ENCODE measurements around the gene ANAPC2.
A peak's percentile ranks its signal among the peaks of the same experiment; 100 is the strongest.

Gene ANAPC2

GRCh38 chr9:137162505-137163364, 25.6 kb downstream of the ANAPC2 start:
- no peak for DNase-seq (ENCODE audit: low read depth)
- in situ Hi-C loops (cut with HindIII; ENCODE audit: low sequenced_read_pairs): no loop called here
- no peak for TF ChIP-seq CTCF (IDR thresholded peaks at IDR 0.05; ENCODE audit: low read depth, low read length, missing control alignments)
- peak overlapping the region; percentile 10 for H3K4me3 ChIP-seq (ENCODE audit: low read depth, low read length)

- DNase-seq (ENCODE audit: low read depth): no peak
- no peak for TF ChIP-seq CTCF (IDR thresholded peaks at IDR 0.05; ENCODE audit: low read depth, low read length, missing control alignments)
- in situ Hi-C loops (cut with HindIII; ENCODE audit: low sequenced_read_pairs): no loop called here
- H3K4me3 ChIP-seq (ENCODE audit: low read depth, low read length): no peak overlapping the region
Observed at GRCh38 chr9:137161558-137162486, 26.5 kb downstream of the ANAPC2 start.

GRCh38 chr9:137160716-137161557, 27.4 kb downstream of the ANAPC2 start:
- TF ChIP-seq CTCF (IDR thresholded peaks at IDR 0.05; ENCODE audit: low read depth, low read length, missing control alignments): no peak
- in situ Hi-C loops (cut with HindIII; ENCODE audit: low sequenced_read_pairs): no loop called here
- H3K4me3 ChIP-seq (ENCODE audit: low read depth, low read length): no peak overlapping the region
- DNase-seq (ENCODE audit: low read depth): no peak

- in situ Hi-C loops (cut with HindIII; ENCODE audit: low sequenced_read_pairs): no loop called here
- no peak for TF ChIP-seq CTCF (IDR thresholded peaks at IDR 0.05; ENCODE audit: low read depth, low read length, missing control alignments)
- no peak overlapping the region for H3K4me3 ChIP-seq (ENCODE audit: low read depth, low read length)
- no peak for DNase-seq (ENCODE audit: low read depth)
Observed at GRCh38 chr9:137160054-137160425, 28.3 kb downstream of the ANAPC2 start.

- no peak for TF ChIP-seq CTCF (IDR thresholded peaks at IDR 0.05; ENCODE audit: low read depth, low read length, missing control alignments)
- in situ Hi-C loops (cut with HindIII; ENCODE audit: low sequenced_read_pairs): no loop called here
Observed at GRCh38 chr9:137159105-137160053, 29.0 kb downstream of the ANAPC2 start.

More at GRCh38 chr9:137159105-137160053, 29.0 kb downstream of the ANAPC2 start:
- DNase-seq (ENCODE audit: low read depth): no peak
- H3K4me3 ChIP-seq (ENCODE audit: low read depth, low read length): no peak overlapping the region
